GM18907 (cell line): ENCODE data around the gene MRLN.
"Not testable (repeated sequence)": the region's sequence is repeated elsewhere in the genome, so short reads cannot be mapped to it uniquely, and the experiment has no call there.

Experiments used
- ATAC-seq: cut with Tn5 transposase; IDR thresholded peaks from one replicate; pipeline ENCODE4 v1.9.1; 2021; ENCODE audit warnings: mild to moderate bottlenecking, moderate library complexity; ENCODE audit not compliant: unreplicated experiment

Gene MRLN

DNA sequence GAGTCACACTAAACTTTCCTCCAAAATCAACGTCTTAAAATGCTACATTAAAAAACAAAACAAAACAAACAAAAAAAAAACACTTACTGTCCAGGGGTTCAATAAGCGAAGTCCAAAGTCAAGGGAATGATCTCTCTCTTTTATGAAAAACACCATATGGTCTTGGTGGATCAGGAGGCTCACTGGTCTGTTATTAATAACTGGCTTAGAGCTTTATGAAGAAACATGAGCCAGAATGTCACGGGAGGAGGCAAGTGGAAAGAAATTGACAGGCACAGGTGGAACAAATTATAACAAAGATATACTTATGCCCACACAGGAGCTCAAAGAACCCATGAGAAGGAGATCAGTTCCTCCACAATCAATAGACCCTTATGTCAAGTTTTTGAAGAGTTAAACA lies at the start of gene MRLN:
MRLN (minus strand) TSS at position 189 of the 400 bp plus-strand sequence.
- no peak for ATAC-seq

DNA sequence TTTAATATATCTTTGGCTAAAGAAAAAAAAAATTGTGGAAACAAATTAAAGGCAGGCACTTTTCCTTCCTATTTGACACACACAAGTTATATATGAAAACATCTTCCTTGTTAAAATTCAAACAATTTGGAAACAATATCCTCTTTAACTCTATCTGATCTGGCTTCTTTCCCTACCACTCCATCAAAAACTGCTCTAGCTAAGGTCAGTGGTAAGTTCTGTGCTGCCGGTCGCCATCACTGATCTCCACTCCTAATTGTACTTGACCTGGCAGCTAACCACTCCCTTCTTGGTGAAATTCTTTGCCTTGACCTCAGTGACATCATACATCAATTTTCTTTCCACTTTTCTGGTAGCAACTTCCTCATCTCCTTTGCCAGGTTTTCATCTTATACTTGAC lies 47.9 kb upstream of the MRLN start:
- ATAC-seq, result no peak

DNA sequence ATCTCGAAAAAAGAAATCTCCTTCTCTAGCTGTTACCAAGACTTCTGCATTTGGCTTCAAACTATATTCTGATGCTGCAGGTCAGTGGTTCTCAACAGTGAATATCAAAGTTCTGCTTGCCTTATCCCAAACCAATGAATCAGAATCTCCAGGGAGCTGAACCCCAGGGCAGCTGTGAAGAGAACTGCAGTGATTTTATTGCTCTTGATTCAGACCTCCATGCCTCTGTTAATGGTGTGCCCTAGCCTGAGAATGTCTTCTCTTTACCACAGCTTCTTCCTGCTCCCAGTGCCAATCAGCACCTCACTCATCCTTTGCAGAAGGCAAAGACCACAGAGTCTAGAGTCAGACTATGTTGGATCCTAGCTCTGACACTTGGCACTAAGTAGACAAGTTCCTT lies 46.2 kb upstream of the MRLN start:
- ATAC-seq, result no peak

DNA sequence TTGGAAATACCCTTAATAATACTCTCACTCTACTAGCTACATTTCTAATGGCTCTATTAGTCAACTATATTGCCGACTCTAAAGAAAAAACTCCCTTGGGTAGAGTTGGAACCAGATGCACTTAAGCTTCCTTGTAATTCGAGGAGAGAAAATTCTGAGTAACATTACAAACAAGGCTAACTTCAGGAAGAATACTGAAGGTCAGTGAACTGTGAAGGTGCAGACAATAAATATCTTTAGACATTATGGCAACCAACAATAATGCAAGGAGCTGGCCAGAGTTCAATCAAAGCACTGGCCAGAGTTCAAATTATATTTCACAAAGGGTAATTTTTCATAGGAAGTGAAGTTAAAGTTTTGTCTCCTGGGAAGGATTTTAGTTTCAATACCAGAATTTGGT lies 40.7 kb upstream of the MRLN start:
- ATAC-seq, result no peak

DNA sequence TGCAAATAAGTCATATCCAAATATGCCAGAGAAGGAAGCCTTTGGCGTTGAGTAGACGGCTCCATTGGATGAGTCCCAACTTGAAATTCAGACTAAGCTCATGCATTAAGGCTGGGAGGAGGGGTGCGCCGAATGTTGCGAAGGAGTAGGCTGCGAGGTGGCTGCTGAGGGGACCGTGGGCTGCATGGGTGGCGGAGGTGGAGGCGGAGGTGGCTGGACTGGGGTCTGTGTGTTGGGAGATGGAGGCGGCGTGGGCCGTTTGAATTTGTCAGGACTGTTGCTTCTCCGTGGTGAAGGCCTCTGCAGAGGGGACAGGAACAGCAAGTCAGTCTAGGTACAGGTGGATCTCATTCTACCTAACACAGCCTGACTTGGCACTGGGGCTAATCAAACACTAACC lies 39.6 kb upstream of the MRLN start:
- no peak for ATAC-seq

DNA sequence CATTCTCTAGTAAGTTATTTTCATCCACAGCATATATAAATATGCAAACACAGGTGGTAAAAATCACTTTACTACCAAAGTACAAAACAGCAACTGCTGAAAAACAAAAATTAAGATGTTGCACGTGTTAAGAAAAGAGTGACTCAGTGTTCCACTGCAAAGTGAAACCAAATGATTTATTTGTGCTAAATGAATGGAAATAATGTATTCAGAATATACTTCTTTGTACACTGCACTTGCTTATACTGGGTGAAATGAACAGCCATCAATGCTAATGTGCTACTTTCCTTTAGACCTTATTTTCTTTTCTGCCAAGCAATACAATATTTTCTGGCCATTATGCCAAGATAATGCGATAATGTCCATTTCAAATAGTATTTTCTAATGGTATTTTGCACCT lies 38.3 kb upstream of the MRLN start:
- ATAC-seq, result no peak

DNA sequence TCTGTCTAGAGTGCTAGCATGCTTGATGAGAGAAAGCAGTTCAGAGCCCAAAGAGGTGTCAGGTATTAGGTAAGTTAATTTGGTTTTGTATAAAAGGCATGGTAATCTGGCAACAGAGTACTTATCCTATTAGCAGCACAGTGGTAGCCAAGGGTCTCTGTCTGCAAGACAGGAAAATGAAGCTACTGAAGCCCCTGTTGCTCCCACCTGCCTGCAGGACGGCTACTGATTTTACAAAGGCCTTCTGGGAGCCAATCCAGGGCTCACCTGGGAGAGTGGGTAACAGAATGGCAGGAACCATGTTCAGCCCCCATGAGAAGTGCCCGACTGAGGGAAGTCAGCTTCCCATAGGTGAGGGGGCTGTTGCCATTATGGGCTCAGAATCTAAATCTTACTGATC lies 36.8 kb upstream of the MRLN start:
- not testable (repeated sequence) for ATAC-seq

DNA sequence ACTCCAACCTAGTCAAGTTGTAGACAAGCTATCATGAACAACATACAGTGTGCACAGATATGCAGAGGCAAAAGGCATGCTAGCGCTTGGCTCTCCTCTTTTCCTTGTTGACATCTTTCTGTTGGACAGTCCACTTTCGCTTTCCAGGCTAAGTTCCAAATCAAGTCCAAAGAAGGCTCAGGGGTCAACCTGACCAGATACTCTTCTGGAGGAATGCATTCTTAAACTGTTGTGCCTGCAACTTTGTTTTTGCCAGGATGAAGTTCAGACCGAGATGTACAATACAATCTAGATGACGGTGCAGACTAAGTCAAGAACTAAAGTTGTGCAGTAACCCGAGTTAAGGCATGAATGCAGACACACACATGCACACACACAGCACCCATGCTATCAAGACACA lies 35.7 kb upstream of the MRLN start:
- ATAC-seq, result not testable (repeated sequence)

DNA sequence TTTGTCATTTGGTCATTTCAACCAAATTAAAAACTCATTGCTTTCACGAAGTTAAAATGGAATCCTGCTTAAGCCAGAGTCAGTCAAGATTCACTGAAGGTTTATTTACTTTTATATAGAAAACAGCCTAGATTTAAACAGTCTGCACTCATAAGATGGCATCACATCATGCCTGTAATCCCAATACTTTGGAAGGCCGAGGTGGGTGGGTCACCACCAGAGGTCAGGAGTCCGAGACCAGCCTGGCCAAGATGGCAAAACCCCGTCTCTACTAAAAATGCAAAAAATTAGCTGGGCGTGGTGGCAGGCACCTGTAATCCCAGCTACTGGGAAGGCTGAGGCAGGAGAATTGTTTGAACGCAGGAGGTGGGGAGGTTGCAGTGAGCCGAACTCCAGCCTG lies 33.8 kb upstream of the MRLN start:
- not testable (repeated sequence) for ATAC-seq

DNA sequence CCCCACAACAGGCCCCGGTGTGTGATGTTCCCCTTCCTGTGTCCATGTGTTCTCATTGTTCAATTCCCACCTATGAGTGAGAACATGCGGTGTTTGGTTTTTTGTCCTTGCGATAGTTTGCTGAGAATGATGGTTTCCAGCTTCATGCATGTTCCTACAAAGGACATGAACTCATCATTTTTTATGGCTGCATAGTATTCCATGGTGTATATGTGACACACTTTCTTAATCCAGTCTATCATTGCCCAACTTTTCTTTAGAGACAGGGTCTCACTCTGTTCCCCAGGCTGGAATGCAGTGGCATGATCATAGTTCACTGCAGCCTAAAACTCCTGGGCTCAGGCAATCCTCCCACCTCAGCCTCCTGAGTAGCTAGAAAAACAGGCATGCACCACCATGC lies 32.2 kb upstream of the MRLN start:
- not testable (repeated sequence) for ATAC-seq

DNA sequence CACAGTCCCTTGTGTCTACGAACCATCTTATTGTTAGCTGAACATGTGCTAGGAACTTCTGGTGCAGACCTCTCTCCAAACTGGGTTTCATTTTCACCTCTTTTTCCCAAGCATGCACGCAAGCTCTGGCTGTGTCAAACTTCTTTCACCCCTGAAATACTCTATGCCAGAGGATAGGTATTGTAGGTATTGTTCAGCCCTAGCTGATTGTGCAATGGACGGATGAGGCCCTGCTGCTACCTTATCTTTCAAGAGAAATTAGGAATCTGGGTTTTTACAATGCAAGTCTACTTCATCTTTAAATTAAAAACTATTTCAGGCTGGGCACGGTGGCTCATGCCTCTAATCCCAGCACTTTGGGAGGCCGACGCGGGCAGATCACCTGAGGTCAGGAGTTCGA lies 28.3 kb upstream of the MRLN start:
- no peak for ATAC-seq

DNA sequence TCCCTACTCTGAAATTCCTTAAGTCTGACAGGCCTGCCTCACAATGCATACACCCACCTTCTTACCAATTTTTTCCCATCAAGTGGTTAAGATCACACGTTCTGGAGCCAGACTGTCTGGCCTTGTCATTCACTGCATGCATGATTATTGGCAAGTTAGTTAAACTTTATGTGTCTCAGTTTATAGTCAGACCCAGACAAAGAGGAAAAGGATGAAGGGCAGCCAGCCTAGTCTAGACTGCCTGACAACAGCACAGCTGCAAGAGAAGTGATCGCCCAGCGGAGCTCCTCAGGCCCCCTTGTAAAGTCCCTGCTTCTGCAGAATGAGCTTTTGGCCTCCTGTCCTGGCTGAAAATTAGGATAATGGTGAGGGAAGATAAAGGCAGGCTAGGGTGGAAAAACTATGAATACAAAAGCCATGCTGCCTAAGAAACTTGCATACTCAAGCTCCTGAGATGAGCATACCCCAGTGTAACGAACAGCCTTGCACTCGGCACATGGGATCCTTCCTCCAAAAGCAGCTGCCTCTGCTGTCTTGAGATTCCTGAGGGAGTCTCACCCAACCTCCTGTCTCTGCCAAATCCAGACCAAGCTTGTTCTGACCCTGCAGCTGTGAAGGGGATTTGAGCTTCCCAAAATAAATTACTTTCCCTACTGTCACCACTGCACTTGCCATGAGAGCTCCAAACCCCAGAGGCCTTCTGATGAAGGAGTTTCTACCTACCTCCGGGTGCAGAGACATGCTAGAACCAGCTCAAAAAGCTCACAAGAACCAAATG lies 26.7 kb upstream of the MRLN start:
- ATAC-seq, result no peak

DNA sequence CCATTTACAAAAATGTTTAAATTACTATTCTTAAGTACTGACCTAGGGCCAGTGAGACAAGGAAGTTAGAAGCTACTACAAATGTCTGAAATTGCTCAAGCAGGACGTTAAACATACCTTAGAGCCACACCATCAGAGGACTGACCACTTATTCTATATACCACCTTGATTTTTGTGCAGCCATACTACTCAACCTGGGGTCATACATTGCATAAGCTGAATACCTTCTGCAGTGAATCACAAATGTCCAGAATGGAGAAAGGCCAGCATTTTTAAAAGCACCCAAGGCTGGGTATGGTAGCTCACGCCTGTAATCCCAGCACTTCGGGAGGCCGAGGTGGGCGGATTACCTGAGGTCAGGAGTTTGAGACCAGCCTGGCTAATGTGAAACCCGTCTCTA lies 21.2 kb upstream of the MRLN start:
- ATAC-seq, result no peak

DNA sequence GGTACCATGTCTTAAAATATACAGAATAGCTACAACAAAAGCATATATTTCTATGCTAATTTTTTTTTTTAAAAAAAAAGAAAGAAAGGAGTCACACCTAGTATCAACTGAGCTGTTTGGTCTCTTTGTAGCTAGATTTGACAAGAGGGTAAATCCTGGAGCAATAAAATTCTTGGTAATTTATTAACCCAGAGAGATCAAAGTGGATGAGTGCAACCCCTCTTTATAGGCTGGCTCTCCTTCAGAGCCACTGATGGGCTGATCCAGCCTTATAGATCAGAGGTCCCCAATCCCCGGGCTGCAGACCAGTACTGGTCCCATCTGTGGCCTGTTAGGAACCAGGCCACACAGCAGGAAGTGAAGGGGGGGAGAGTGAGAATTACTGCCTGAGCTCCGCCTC lies 19.8 kb upstream of the MRLN start:
- no peak for ATAC-seq

DNA sequence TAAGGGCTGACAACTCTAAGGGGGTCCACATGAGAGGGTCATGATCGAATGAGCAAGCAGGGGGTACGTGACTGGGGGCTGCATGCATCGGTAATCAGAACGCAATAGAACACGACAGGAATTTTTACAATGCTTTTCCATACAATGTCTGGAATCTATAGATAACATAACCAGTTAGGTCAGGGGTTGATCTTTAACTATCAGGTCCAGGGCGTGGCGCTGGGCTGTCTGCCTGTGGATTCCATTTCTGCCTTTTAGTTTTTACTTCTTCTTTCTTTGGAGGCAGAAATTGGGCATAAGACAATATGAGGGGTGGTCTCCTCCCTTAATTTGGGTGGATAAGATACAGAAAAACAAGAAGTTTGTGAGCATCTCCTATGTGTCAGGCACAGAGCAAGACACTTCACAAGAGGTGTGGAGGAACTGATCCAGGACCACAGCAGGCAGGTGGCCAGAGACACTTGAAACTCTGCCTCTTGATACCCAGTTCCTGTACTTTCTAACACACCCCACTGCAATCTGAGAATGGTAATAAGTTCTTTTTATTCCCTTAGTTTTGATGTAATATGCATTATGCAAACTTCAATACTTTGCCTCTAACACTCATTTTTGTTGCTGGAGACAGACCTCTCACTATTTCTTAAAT lies 18.0 kb upstream of the MRLN start:
- ATAC-seq, result no peak

DNA sequence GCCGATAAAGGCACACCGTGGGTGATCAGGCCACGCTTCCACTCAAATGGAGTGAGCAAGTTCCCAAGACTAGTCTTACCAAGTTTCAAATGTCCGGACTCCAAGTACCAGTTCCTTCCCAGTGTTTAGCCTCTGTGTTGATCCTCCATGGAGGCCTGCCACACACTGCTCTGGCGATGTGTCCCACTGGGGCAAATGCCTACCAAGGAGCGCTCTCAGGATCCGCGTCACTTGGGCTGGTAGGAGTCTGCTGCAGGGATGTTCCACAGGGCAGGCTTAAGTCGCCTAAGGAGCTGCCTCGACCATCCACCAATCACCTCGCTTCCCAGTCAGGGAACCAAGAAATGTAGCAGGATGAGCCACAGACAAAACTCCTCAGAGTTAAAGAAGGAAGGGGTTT lies 17.4 kb upstream of the MRLN start:
- ATAC-seq, result no peak

DNA sequence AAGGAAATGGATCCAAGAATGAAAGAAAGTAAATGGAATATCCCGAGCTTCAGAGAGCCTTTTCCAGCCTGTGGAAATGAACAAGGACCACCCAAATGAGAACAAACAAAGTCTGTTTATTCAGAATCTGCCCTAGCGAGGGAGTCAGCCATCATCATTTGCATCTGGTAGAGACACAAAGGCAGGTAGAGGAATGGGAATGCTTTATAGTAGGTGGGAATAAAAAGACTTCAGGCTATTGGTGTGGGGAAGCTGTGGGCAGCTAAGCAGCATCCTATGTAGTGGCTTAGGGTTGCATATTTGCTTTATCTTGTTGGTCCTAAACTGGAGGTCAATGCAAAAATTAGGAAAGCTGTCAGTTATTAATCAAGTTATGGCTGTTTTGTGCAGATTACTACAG lies 9.2 kb upstream of the MRLN start:
- no peak for ATAC-seq

DNA sequence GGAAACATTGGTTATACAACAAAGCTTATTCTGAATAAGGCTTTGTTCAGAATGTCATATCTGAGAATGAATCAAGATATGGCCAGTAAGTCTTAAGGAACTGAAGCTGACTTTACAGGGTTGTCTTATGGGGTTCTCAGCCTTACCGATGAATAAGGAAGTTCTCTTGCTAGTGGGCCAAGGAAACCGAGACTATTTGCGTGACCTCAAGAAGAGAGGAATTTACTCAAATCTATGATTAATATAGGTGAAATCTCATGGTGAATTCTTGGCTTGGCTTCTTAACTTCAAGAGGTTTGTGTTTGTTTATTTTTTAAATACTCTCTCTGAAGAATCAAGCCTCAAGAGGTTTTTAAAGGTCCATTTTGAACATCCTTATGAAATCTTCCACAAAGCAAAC lies 4.7 kb upstream of the MRLN start:
- ATAC-seq, result no peak

DNA sequence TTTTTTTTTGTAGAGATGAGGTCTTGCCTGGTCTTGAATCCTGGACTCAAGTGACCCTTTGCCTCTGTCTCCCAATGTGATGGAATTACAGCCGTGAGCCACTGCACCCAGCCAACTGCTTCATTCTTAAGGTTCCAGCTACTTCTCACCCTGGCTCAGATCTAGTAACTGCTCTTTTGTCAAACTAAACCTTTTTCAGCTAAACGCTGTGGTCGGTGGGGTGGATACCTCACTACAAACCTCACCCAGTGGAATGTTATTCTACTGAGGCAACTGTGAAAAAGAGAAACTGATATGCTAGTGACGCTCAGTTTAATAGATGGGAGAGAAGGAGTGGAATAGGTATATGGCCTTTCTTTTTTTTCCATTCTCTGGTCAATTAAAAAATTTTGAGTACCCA lies 1.7 kb upstream of the MRLN start:
- no peak for ATAC-seq

DNA sequence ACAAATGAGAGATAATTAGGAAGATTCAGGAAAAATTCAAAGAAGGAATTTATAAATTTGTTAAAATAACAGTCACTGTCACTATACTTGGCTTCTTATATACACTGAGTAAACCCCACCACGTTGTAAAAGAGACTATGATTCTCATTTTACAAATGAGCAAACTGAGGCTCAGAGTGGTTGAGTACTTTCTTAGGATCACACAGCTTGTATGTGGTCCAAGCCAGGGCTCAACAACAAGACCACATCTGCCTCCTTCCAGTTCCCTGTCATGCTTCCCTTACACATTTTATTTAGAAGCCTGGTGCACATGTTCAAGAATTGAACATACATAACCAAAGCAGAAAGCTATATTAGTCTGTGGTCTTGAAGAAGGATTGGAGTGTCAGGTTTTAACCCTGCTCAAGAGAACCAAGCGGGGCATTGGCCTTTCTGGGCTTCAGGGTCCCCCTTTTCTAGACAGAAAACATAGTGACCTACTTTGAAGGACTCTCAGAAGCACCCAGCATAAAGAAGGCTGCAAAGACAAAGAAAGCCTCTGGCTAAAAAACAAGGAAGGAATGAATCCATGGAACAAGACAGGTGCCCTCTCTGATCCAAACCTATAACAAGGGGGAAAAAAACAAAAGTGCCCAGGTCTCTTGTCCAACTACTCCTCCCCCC lies 846 bp downstream of the MRLN start:
- no peak for ATAC-seq

DNA sequence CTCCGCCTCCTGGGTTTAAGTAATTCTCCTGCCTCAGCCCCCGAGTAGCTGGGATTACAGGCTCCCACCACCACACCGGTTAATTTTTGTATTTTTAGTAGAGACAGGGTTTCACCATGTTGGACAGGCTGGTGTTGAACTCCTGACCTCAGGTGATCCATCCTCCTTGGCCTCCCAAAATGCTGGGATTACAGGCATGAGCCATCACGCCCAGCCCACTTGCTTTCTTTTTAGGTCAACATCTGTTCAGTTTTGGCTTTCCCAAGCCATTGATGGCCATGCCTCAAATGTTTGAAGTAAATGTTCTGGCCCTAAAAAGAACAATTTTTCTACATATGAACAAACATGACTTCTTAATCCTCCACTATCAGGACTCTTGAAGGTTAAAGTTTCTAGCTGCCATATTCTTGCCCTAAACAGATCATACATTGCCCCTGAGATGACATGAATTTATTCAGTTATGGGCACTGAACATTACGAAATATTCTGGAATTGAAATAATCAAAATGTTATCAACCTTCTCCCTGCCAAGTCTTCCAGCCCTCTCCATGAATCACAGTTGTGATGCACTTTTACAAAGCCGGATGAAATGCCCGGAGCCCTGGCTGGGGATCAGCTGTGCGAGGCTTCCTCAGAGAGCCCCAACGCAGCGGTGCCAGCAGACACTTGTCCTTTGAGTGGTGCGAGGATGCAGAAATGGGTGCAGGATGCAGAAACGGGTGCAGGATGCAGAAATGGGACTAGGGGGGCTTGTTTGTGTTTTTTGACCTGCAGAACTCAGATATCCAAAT lies 2.9 kb downstream of the MRLN start:
- no peak for ATAC-seq
